ENCODE data around the gene CADPS2. TPM values are rescaled to one million over a fixed set of nuclear protein-coding genes. Genes with fewer than 3 reads are reported as not detected.
A peak's percentile ranks its signal among the peaks of the same experiment; 100 is the strongest.

The CADPS2 gene
- total and polyA plus RNA-seq, 2 of the 8 experiments (the other 6 are each of a cell fraction or from before 2014, with no cell fraction given): 8.9 to 22.3 TPM

- TF ChIP-seq HDAC2 (IDR thresholded peaks at IDR 0.05; ENCODE audit: borderline replicate concordance in 1 of 2, low read depth in 2 of 2, low read length in 2 of 2): no peak
- no peak for TF ChIP-seq TEAD4 (IDR thresholded peaks at IDR 0.05; ENCODE audit: low read depth, low read length)
- no peak for TF ChIP-seq TCF12 (IDR thresholded peaks at IDR 0.05; ENCODE audit: low read depth, low read length)
- TF ChIP-seq SRF (IDR thresholded peaks at IDR 0.05; ENCODE audit: low read depth, low read length): no peak
- TF ChIP-seq PHF8 (conservative IDR thresholded peaks at IDR 0.05; ENCODE audit: low read depth, low read length): 0 out of 2 replicates have a peak, but pooled peaks have one; percentile 5
- no peak for TF ChIP-seq POLR2AphosphoS5 (IDR thresholded peaks at IDR 0.05; ENCODE audit: low read depth, low read length)
- no peak for TF ChIP-seq GABPA (IDR thresholded peaks at IDR 0.05; ENCODE audit: borderline replicate concordance, insufficient read depth, low read length)
- no peak for TF ChIP-seq JUN (IDR thresholded peaks at IDR 0.05; ENCODE audit: low read depth, low read length)
- TF ChIP-seq CHD7 (IDR thresholded peaks at IDR 0.05; ENCODE audit: insufficient replicate concordance, low read length): no peak
- no peak for TF ChIP-seq RAD21 (IDR thresholded peaks at IDR 0.05 in 1 of 2, conservative IDR thresholded peaks at IDR 0.05 in 1 of 2; ENCODE audit: low read depth in 2 of 2, low read length in 2 of 2)
- no peak for TF ChIP-seq CREB1 (IDR thresholded peaks at IDR 0.05)
- TF ChIP-seq POLR2A (IDR thresholded peaks at IDR 0.05; ENCODE audit: control extremely low read depth in 1 of 2, low read depth in 2 of 2, low read length in 2 of 2): no peak
These were observed 579.0 kb downstream of the CADPS2 start (continued) for GRCh38 chr7:122307228-122307621.

Measured in H1 (cell line).